ENCODE data around the gene SLC25A34. TPM values are rescaled to one million over a fixed set of nuclear protein-coding genes. Genes with fewer than 3 reads are reported as not detected.
A peak's percentile ranks its signal among the peaks of the same experiment; 100 is the strongest.

SLC25A34 gene
- total RNA-seq, 6 experiments from 2014 or later, result 0.69 to 11.6 (median 3.2) TPM

GRCh38 chr1:15700508-15700907, 35.5 kb upstream of the SLC25A34 start:
- Histone ChIP-seq H3K27ac (no peak overlapping the region), H3K9me3 (no peaks in the 10 kb centered on the region), H3K36me3 (no peaks in the 10 kb centered on the region), H3K4me1 (peaks cover 0 to 13% (median 1%) of the 10 kb centered on the region in 4 donors), H3K27me3 (no peaks in the 10 kb centered on the region), H3K4me3 (no peak overlapping the region)
- intact Hi-C loops (cut with DNase I), result no loop called here
- ATAC-seq (no peak), DNase-seq (no peak)
- 86% methylated on average over 6 of the region's 6 CpGs for WGBS (ENCODE audit: insufficient coverage, low coverage, low lambda C conversion rate, missing lambda C conversion rate)
- TF ChIP-seq, protein P1, sequence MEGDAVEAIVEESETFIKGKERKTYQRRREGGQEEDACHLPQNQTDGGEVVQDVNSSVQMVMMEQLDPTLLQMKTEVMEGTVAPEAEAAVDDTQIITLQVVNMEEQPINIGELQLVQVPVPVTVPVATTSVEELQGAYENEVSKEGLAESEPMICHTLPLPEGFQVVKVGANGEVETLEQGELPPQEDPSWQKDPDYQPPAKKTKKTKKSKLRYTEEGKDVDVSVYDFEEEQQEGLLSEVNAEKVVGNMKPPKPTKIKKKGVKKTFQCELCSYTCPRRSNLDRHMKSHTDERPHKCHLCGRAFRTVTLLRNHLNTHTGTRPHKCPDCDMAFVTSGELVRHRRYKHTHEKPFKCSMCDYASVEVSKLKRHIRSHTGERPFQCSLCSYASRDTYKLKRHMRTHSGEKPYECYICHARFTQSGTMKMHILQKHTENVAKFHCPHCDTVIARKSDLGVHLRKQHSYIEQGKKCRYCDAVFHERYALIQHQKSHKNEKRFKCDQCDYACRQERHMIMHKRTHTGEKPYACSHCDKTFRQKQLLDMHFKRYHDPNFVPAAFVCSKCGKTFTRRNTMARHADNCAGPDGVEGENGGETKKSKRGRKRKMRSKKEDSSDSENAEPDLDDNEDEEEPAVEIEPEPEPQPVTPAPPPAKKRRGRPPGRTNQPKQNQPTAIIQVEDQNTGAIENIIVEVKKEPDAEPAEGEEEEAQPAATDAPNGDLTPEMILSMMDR (IDR thresholded peaks at IDR 0.05), result no peak
- no peak for TF ChIP-seq POLR2A (IDR thresholded peaks at IDR 0.05)

DNA sequence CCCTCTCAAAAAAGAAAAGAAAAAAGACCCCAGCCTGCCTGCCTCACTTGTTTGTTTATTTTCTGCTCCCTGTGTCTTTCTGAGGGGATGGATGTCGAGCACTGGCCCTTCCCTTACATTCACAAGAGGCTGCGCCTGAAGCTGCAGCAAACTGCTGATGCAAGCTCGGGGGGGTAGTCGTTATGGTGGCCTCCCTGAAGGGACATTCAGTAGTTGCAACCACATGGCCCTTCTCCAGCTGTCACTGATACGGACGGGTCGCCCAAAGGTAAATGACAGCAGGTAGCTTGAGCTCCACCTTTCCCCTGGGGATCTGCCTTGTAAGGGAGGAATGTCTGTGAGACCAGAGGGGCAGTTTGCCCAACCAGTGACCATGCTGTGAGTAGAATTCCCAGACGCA, 34.3 kb upstream of the SLC25A34 start:
- Histone ChIP-seq H3K4me1 (peaks cover 0 to 13% (median 1%) of the 10 kb centered on the region in 4 donors), H3K27me3 (no peaks in the 10 kb centered on the region), H3K9me3 (no peaks in the 10 kb centered on the region), H3K36me3 (no peaks in the 10 kb centered on the region), H3K27ac (no peak overlapping the region), H3K4me3 (no peak overlapping the region)
- ATAC-seq (no peak), DNase-seq (no peak)
- 82% methylated on average over 5 of the region's 8 CpGs for WGBS (ENCODE audit: insufficient coverage, low coverage, low lambda C conversion rate, missing lambda C conversion rate)
- TF ChIP-seq, protein P1 (IDR thresholded peaks at IDR 0.05), result no peak
- TF ChIP-seq POLR2A (IDR thresholded peaks at IDR 0.05), result no peak
- intact Hi-C loops (cut with DNase I), result no loop called here

- H3K4me1 ChIP-seq, result peaks cover 0 to 13% (median 1%) of the 10 kb centered on the region in 4 donors
- intact Hi-C loops (cut with DNase I), result no loop called here
- ATAC-seq, result peak; percentile 76 to 83 (median 78)
Observed at GRCh38 chr1:15702722-15703550, 33.1 kb upstream of the SLC25A34 start.

GRCh38 chr1:15703562-15703961, 32.5 kb upstream of the SLC25A34 start:
- no peaks in the 10 kb centered on the region for H3K9me3 ChIP-seq
- intact Hi-C loops (cut with DNase I), result no loop called here
- 31% methylated on average over 4 of the region's 9 CpGs for WGBS (ENCODE audit: insufficient coverage, low coverage, low lambda C conversion rate, missing lambda C conversion rate)

More at GRCh38 chr1:15702722-15703550, 33.1 kb upstream of the SLC25A34 start:
- H3K9me3 ChIP-seq, result no peaks in the 10 kb centered on the region
- H3K36me3 ChIP-seq, result no peaks in the 10 kb centered on the region
- DNase-seq, result peak in 2 of 3 donors; percentile 41 to 63
- TF ChIP-seq POLR2A (IDR thresholded peaks at IDR 0.05), result no peak
- TF ChIP-seq, protein P1 (IDR thresholded peaks at IDR 0.05), result peak; percentile 9 to 40 (median 33)
- no peak overlapping the region for H3K4me3 ChIP-seq
- no peaks in the 10 kb centered on the region for H3K27me3 ChIP-seq
- H3K27ac ChIP-seq, result peak overlapping the region in 2 of 3 donors; percentile 72
- 62% methylated on average over 12 of the region's 19 CpGs for WGBS (ENCODE audit: insufficient coverage, low coverage, low lambda C conversion rate, missing lambda C conversion rate)

More at GRCh38 chr1:15703562-15703961, 32.5 kb upstream of the SLC25A34 start:
- Histone ChIP-seq H3K36me3 (no peaks in the 10 kb centered on the region), H3K4me1 (peaks cover 0 to 13% (median 1%) of the 10 kb centered on the region in 4 donors), H3K27ac (peak overlapping the region; percentile 14 to 72 (median 72)), H3K4me3 (no peak overlapping the region), H3K27me3 (no peaks in the 10 kb centered on the region)
- peak in 2 of 3 donors; percentile 63 to 68 for DNase-seq
- TF ChIP-seq, protein P1 (IDR thresholded peaks at IDR 0.05), result no peak
- TF ChIP-seq POLR2A (IDR thresholded peaks at IDR 0.05), result no peak
- ATAC-seq, result peak; percentile 76 to 93 (median 88)
